SW 1271 (cell line): ENCODE measurements around the gene DRAP1.
"Not testable (repeated sequence)": the region's sequence is repeated elsewhere in the genome, so short reads cannot be mapped to it uniquely, and the experiment has no call there.

Experiments
- DNase-seq, 2 experiments: peaks; one replicate each; lab custom pipeline; 2025; lab: John Stamatoyannopoulos, UW

Gene DRAP1

GRCh38 chr11:65886826-65887722 lies 32.2 kb upstream of the DRAP1 start:
- DNase-seq = no peak

GRCh38 chr11:65887723-65888162 lies 31.5 kb upstream of the DRAP1 start:
- DNase-seq = no peak

GRCh38 chr11:65888163-65888814 lies 30.9 kb upstream of the DRAP1 start, which contains the start of gene FIBP:
TSS of gene FIBP (minus strand) at chr11:65888471. CDS start at chr11:65888418, 53 bp downstream.
- DNase-seq = peak; percentile 89 to 95

GRCh38 chr11:65890324-65891218 lies 28.7 kb upstream of the DRAP1 start, which contains the start of gene CCDC85B:
TSS of gene CCDC85B (plus strand) at chr11:65890673. CDS start at chr11:65890784, 111 bp downstream.
- DNase-seq = peak; percentile 82 to 89

- DNase-seq = peak; percentile 73 to 80
Measured at GRCh38 chr11:65891219-65892136, 27.7 kb upstream of the DRAP1 start.

- not testable (repeated sequence) for DNase-seq
Measured at GRCh38 chr11:65892137-65892540, 27.1 kb upstream of the DRAP1 start.

GRCh38 chr11:65892661-65893317 lies 26.4 kb upstream of the DRAP1 start:
- peak in 1 of 2 experiments; percentile 57 for DNase-seq

- no peak for DNase-seq
Measured at GRCh38 chr11:65894034-65894591, 25.1 kb upstream of the DRAP1 start.

GRCh38 chr11:65895482-65895981 lies 23.7 kb upstream of the DRAP1 start:
- no peak for DNase-seq

GRCh38 chr11:65896034-65896999 lies 22.9 kb upstream of the DRAP1 start:
- no peak for DNase-seq

- no peak for DNase-seq
Measured at GRCh38 chr11:65897020-65897471, 22.2 kb upstream of the DRAP1 start.

GRCh38 chr11:65898656-65899355 lies 20.4 kb upstream of the DRAP1 start:
- DNase-seq = no peak

GRCh38 chr11:65899356-65900124 lies 19.7 kb upstream of the DRAP1 start:
- peak in 1 of 2 experiments; percentile 63 for DNase-seq

GRCh38 chr11:65900125-65900898 lies 18.9 kb upstream of the DRAP1 start, which contains the start of gene FOSL1:
TSS of gene FOSL1 (minus strand) at chr11:65900388. CDS start at chr11:65900339, 49 bp downstream.
- DNase-seq = peak; percentile 87 to 95

GRCh38 chr11:65900899-65901180 lies 18.4 kb upstream of the DRAP1 start:
- DNase-seq = no peak

GRCh38 chr11:65903068-65903481 lies 16.2 kb upstream of the DRAP1 start:
- peak; percentile 91 to 97 for DNase-seq
